ENCODE results near the gene ZBTB7C. TPM values are rescaled to one million over a fixed set of nuclear protein-coding genes. Genes with fewer than 3 reads are reported as not detected.

ZBTB7C gene
- total and polyA plus RNA-seq, 9 of the 15 experiments (the other 6 are each of a cell fraction or from before 2014, with no cell fraction given): not detected

DNA sequence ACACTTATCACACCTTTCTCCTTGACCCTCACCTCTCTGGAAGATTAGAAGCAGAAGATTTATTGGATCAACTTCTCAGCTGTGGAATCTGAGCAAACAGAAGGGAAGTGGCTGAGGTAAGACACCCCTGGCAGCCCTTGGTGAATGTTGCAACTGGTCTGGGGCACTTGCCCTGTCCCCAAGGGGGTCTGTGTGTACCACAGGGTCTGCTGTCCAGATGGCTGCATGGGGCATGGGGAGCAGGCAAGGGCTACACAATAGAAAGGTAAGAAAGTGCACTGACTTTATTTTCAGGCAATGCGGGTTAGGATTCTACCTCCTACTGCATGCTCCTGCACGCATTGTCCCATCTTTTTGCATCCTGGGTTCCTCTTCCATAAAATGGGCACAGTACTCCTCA lies 240.3 kb downstream of the ZBTB7C start:
- ChIA-PET CTCF (ENCODE audit: low intra/inter-chr PET ratio) (no interaction called here), POLR2A (no interaction called here)
- H3K27ac ChIP-seq (ENCODE audit: extremely low read depth, low read depth, low read length): no peak overlapping the region
- H4K20me1 ChIP-seq (replicated peaks; ENCODE audit: control insufficient read depth, insufficient read depth, low read length): no peaks in the 10 kb centered on the region
- H3K9ac ChIP-seq (ENCODE audit: insufficient read depth in 1 of 2, low read depth in 2 of 2, low read length in 2 of 2): no peak overlapping the region
- no peaks in the 10 kb centered on the region for H3K9me1 ChIP-seq (ENCODE audit: control insufficient read depth, insufficient read depth, low read length)
- no peaks in the 10 kb centered on the region for H3K9me3 ChIP-seq (replicated peaks; ENCODE audit: control insufficient read depth, insufficient read depth, low read depth, low read length)
- DNase-seq (ENCODE audit: extremely low read depth in 1 of 4, low spot score in 3 of 4): no peak
- no peak overlapping the region for H3K4me2 ChIP-seq (ENCODE audit: insufficient read depth, low read length)
- in situ Hi-C loops (cut with MboI): no loop called here
- no peak overlapping the region for H3K4me3 ChIP-seq
- WGBS (ENCODE audit: insufficient coverage, low coverage, missing lambda C conversion rate): 0% methylated on average over 2 of the region's 2 CpGs
- no peak for FAIRE-seq
- H3K36me3 ChIP-seq (ENCODE audit: control insufficient read depth, insufficient read depth, low read length): no peaks in the 10 kb centered on the region
- TF ChIP-seq, protein P1, sequence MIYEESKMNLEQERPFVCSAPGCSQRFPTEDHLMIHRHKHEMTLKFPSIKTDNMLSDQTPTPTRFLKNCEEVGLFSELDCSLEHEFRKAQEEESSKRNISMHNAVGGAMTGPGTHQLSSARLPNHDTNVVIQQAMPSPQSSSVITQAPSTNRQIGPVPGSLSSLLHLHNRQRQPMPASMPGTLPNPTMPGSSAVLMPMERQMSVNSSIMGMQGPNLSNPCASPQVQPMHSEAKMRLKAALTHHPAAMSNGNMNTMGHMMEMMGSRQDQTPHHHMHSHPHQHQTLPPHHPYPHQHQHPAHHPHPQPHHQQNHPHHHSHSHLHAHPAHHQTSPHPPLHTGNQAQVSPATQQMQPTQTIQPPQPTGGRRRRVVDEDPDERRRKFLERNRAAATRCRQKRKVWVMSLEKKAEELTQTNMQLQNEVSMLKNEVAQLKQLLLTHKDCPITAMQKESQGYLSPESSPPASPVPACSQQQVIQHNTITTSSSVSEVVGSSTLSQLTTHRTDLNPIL (CRISPR knock-in tag; IDR thresholded peaks at IDR 0.05): no peak
- no peak for TF ChIP-seq ZNF717 (CRISPR knock-in tag; IDR thresholded peaks at IDR 0.05)
- TF ChIP-seq ZNF431 (CRISPR knock-in tag; IDR thresholded peaks at IDR 0.05): no peak
- TF ChIP-seq HSF4 (CRISPR knock-in tag; IDR thresholded peaks at IDR 0.05; ENCODE audit: borderline replicate concordance): no peak
- no peak for TF ChIP-seq NFRKB (IDR thresholded peaks at IDR 0.05; ENCODE audit: low read depth)
- TF ChIP-seq KLF16 (IDR thresholded peaks at IDR 0.05): no peak
- no peak for TF ChIP-seq HMBOX1 (IDR thresholded peaks at IDR 0.05)
- TF ChIP-seq ZNF589 (CRISPR knock-in tag; IDR thresholded peaks at IDR 0.05; ENCODE audit: low read depth): no peak
- no peak for TF ChIP-seq NELFE (IDR thresholded peaks at IDR 0.05; ENCODE audit: insufficient read depth, insufficient read length)
- no peak for TF ChIP-seq SMAD2 (IDR thresholded peaks at IDR 0.05; ENCODE audit: low read depth, low read length)
- no peak for TF ChIP-seq CREBBP (IDR thresholded peaks at IDR 0.05; ENCODE audit: low read depth, low read length)
- TF ChIP-seq SMAD4 (CRISPR knock-in tag; conservative IDR thresholded peaks at IDR 0.05): no peak
- TF ChIP-seq MXD1 (CRISPR knock-in tag; IDR thresholded peaks at IDR 0.05; ENCODE audit: borderline replicate concordance, poor library complexity, severe bottlenecking): no peak
- no peak for TF ChIP-seq HDAC8 (tag; IDR thresholded peaks at IDR 0.05)
- TF ChIP-seq GABPA (tag; conservative IDR thresholded peaks at IDR 0.05; ENCODE audit: low read depth): no peak
- TF ChIP-seq TCF7 (IDR thresholded peaks at IDR 0.05; ENCODE audit: borderline replicate concordance): no peak
- no peaks in the 10 kb centered on the region for H3K79me2 ChIP-seq (ENCODE audit: control insufficient read depth, insufficient read depth, low read length)
- no peak overlapping the region for H2AFZ ChIP-seq (ENCODE audit: low read depth, low read length)
- no TSS peak for BruUV-seq (replicated peaks)
- ATAC-seq: no peak
- no peaks in the 10 kb centered on the region for H3K4me1 ChIP-seq (replicated peaks in 1 of 2; ENCODE audit: control insufficient read depth in 2 of 2, insufficient read depth in 2 of 2, low read length in 2 of 2)
- intact Hi-C loops (cut with micrococcal nuclease): no loop called here
- H3K27me3 ChIP-seq (ENCODE audit: control insufficient read depth in 2 of 2, insufficient read depth in 2 of 2, low read length in 2 of 2): peaks cover 0 to 30% of the 10 kb centered on the region in 2 experiments; a peak in 2 of 5 replicates

Measured in K562 (cell line).